ENCODE results near the gene TRIP11. TPM values are rescaled to one million over a fixed set of nuclear protein-coding genes. Genes with fewer than 3 reads are reported as not detected.

TRIP11 gene
- total and polyA plus RNA-seq, 4 donors = 4.3 to 28.4 (median 16.6) TPM

DNA sequence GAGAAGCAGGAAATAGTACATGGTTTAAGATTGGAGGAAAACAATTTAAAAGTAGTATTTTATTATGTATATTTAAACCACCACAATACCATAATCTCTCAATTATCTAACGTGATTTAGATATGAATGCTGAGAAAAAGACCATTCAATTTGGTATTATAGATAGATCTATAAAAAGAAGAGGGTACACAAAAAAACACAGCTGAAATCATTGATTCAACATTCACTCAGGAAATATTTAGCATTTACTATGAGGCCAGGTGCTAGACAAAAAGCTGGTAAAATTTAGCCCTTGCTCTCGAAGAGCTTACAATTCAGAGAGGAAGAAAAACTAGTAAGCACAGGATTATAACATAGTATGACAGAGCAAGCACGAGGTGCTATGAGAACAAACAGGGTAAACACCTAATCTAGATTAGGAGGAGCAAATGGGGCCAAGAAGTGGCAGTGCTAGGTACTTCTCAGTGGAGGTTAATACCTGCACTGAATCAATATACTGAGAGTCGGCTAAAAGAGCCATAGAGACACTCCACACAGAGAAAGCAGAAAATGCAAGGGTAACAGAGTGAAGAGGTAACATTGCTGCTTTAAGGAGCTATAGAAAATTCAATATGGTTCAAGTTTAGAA is 27.6 kb downstream of the TRIP11 start:
- H3K9ac ChIP-seq (ENCODE audit: low read depth in 1 of 2, low read length in 2 of 2) = no peak overlapping the region
- peaks cover 12 to 61% (median 49%) of the 10 kb centered on the region in 4 donors for H3K36me3 ChIP-seq (ENCODE audit: control insufficient read depth in 4 of 4, insufficient read depth in 3 of 4, low read depth in 1 of 4, low read length in 3 of 4)
- no peaks in the 10 kb centered on the region for H3K27me3 ChIP-seq (ENCODE audit: control insufficient read depth in 4 of 4, insufficient read depth in 4 of 4, low read length in 3 of 4)
- H3K4me1 ChIP-seq (ENCODE audit: control insufficient read depth in 4 of 4, insufficient read depth in 4 of 4, low read length in 3 of 4) = no peaks in the 10 kb centered on the region
- no peak overlapping the region for H3K27ac ChIP-seq (ENCODE audit: low read depth in 1 of 2, low read length in 2 of 2)
- H3K4me3 ChIP-seq (ENCODE audit: low read depth in 1 of 3, low read length in 3 of 3) = no peak overlapping the region
- 79% methylated on average over 4 of the region's 4 CpGs for WGBS
- TF ChIP-seq, protein P1, sequence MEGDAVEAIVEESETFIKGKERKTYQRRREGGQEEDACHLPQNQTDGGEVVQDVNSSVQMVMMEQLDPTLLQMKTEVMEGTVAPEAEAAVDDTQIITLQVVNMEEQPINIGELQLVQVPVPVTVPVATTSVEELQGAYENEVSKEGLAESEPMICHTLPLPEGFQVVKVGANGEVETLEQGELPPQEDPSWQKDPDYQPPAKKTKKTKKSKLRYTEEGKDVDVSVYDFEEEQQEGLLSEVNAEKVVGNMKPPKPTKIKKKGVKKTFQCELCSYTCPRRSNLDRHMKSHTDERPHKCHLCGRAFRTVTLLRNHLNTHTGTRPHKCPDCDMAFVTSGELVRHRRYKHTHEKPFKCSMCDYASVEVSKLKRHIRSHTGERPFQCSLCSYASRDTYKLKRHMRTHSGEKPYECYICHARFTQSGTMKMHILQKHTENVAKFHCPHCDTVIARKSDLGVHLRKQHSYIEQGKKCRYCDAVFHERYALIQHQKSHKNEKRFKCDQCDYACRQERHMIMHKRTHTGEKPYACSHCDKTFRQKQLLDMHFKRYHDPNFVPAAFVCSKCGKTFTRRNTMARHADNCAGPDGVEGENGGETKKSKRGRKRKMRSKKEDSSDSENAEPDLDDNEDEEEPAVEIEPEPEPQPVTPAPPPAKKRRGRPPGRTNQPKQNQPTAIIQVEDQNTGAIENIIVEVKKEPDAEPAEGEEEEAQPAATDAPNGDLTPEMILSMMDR (IDR thresholded peaks at IDR 0.05; ENCODE audit: low read depth, low read length, missing input control) = no peak
- no peak for TF ChIP-seq EGR1 (IDR thresholded peaks at IDR 0.05; ENCODE audit: low read depth in 2 of 2)
- no peak for TF ChIP-seq SP1 (IDR thresholded peaks at IDR 0.05)
- no peak for TF ChIP-seq ATF3 (IDR thresholded peaks at IDR 0.05)
- TF ChIP-seq NR2F2 (IDR thresholded peaks at IDR 0.05) = no peak
- no peak for TF ChIP-seq REST (IDR thresholded peaks at IDR 0.05)
- TF ChIP-seq TAF1 (conservative IDR thresholded peaks at IDR 0.05) = no peak
- no peak for TF ChIP-seq RAD21 (IDR thresholded peaks at IDR 0.05)
- no peak for TF ChIP-seq HNF4G (IDR thresholded peaks at IDR 0.05)
- TF ChIP-seq GABPA (IDR thresholded peaks at IDR 0.05 in 1 of 2, conservative IDR thresholded peaks at IDR 0.05 in 1 of 2) = no peak
- TF ChIP-seq, protein P2, sequence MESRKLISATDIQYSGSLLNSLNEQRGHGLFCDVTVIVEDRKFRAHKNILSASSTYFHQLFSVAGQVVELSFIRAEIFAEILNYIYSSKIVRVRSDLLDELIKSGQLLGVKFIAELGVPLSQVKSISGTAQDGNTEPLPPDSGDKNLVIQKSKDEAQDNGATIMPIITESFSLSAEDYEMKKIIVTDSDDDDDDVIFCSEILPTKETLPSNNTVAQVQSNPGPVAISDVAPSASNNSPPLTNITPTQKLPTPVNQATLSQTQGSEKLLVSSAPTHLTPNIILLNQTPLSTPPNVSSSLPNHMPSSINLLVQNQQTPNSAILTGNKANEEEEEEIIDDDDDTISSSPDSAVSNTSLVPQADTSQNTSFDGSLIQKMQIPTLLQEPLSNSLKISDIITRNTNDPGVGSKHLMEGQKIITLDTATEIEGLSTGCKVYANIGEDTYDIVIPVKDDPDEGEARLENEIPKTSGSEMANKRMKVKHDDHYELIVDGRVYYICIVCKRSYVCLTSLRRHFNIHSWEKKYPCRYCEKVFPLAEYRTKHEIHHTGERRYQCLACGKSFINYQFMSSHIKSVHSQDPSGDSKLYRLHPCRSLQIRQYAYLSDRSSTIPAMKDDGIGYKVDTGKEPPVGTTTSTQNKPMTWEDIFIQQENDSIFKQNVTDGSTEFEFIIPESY (IDR thresholded peaks at IDR 0.05) = no peak
- TF ChIP-seq RXRA (IDR thresholded peaks at IDR 0.05) = no peak
- no peak for TF ChIP-seq MAX (IDR thresholded peaks at IDR 0.05)
- no peak for TF ChIP-seq FOXA2 (IDR thresholded peaks at IDR 0.05)
- TF ChIP-seq HNF4A (conservative IDR thresholded peaks at IDR 0.05) = no peak
- no peak for TF ChIP-seq YY1 (IDR thresholded peaks at IDR 0.05)
- no peaks in the 10 kb centered on the region for H3K9me3 ChIP-seq (ENCODE audit: control insufficient read depth in 4 of 4, low read length in 3 of 4)
- DNase-seq (ENCODE audit: low spot score) = no peak

All from liver (tissue), 9 donors.